NCI-H146 (cell line): ENCODE measurements around the gene SLC9A3.
A peak's percentile ranks its signal among the peaks of the same experiment; 100 is the strongest.

Experiments
- DNase-seq: peaks from one replicate; lab custom pipeline; 2025; lab: John Stamatoyannopoulos, UW

The SLC9A3 gene

GRCh38 chr5:428754-429452 lies 95.3 kb downstream of the SLC9A3 start:
- no peak for DNase-seq

DNA sequence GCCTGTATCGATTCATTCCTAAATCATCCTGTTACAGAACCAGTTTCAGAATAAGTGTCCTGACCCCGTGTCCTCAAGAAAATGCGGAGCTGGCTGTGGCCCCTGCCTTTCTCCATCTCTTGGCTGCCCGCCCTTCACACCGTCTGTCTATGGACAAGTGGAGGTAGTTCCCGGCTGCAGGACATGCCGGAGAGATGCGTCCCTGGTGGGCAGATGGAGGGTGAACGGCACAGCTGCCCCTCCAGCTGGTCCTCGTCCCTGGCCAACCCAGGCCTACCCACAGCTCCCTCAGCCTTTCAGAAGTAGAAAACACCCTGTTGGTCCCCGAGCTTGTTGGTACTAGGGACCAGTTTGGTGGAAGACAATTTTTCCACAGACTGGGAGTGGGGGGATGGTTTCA lies 96.0 kb downstream of the SLC9A3 start:
- DNase-seq = no peak

GRCh38 chr5:427415-428087 lies 96.7 kb downstream of the SLC9A3 start:
- DNase-seq = no peak

DNA sequence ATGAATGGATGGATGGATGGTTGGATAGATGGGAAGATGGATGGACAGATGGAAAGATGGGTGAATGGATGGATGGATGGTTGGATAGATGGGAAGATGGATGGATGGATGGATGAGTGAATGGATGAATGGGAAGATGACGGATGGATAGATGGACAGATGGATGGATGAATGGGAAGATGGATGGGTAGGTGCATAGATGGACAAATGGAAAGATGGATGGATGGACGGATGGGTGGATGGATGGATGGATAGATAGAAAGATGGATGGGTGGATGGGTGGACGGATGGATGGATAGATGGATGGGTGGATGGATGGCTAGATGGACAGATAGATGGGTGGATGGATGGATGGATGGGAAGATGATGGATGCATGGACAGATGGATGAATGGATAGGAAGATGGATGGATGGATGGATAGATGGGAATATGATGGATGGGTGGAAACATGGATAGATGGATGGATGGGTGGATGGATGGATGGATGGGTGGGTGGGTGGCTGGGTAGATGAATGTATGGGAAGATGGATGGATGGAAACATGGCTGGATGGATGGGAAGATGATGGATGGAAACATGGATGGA lies 97.8 kb downstream of the SLC9A3 start:
- no peak for DNase-seq

DNA sequence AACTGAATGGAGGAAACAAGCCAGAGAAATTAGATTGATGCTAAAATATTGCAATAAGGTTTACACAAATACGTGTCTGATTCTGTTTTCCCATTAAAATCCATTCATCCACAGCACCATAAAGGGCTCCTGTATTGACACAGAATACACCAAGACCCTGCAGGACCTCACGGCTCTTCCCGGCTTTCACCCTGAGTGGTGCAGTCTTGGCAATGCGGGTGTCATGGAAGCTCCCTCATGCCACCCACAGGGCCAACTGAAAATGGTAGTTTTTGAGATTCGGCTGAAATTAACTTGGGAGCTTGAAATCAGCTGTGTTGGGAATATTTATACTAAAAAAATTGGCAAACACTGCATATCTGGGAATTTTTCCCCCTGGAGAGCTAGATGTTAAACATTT lies 98.5 kb downstream of the SLC9A3 start:
- DNase-seq = peak; percentile 85

DNA sequence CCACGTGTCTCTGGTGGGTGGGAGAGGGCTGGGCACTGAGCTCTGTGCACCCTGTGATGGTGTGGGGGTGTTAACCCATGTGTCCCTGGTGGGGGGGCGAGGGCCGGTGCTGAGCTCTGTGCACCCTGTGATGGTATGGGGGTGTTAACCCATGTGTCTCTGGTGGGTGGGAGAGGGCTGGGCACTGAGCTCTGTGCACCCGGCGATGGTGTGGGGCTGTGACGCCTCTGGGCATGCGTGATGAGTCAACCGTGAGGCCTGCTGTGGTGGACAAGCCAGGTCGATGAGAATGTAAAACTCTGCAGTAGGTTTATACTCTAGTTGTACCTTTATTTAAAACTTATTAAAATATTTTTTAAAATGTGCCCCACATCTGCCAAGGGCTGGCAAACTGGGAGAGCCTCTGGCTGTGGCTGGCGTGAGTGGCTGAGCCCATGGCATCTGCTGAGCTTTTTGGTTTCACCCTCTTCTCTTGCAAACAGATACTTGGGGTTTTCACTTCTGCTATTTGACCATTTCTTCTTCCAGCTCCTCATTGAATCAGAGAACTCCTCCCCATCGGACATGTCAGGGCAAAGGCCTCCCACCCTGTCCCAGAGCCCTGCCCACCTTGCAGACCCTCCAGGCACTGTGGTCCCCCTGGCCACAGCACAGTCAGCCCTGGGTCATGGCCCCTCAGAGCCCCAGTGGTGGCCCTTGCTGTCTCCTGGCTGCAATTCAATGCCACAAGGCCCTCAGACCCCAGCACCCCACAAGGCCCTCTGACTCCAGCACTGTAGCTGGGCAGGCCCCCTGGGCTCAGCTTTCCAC lies 99.7 kb downstream of the SLC9A3 start:
- DNase-seq = no peak

DNA sequence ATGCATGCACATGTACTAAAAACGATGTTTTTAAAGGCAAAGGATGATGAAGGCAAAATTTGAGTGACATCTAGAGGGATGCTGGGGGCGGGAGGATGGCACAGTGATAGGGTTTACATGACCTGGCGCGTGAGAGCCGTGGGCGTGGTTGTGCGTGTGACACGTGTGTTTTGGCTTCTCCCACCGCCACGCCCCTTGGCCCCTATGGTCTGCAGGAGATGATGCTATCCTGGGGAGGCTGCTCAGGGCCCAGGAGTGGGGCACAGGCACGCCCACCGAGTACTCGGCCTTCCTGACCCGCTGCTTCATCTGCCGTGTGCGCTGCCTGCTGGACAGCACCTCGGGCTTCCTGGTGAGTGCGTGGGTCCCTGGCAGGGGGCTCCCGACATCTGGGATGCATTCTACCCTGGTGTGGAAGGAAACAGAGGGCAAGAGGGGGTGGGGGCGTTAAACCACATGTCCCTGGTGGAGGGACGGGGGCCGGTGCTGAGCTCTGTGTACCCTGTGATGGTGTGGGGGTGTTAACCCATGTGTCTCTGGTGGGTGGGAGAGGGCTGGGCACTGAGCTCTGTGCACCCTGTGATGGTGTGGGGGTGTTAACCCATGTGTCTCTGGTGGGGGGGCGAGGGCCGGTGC lies 100.5 kb downstream of the SLC9A3 start:
- DNase-seq = no peak

- no peak for DNase-seq
Observed at GRCh38 chr5:423233-423565, 101.0 kb downstream of the SLC9A3 start.

GRCh38 chr5:422323-423232 lies 101.7 kb downstream of the SLC9A3 start:
- DNase-seq = no peak

DNA sequence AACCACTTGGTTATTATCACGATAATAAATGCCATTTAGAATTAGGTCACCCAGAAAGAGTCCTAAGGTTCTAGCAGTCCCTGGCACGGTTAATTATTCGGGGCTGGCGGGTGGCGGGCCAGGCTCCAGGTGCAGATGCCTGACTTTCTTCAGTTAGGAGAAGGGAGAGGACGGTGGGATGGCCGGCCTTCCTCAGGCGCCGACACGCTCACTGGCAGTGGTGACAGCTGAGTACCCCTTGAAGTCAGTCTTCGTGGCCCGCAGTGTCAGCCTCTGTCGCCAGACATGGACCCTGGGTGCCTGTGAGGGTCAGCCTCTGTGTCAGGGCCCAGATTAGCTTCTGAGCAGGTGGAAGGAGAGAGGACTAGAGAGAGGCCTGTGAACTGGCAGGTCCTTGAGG lies 102.3 kb downstream of the SLC9A3 start:
- no peak for DNase-seq

GRCh38 chr5:421287-421880 lies 102.9 kb downstream of the SLC9A3 start:
- DNase-seq = no peak

DNA sequence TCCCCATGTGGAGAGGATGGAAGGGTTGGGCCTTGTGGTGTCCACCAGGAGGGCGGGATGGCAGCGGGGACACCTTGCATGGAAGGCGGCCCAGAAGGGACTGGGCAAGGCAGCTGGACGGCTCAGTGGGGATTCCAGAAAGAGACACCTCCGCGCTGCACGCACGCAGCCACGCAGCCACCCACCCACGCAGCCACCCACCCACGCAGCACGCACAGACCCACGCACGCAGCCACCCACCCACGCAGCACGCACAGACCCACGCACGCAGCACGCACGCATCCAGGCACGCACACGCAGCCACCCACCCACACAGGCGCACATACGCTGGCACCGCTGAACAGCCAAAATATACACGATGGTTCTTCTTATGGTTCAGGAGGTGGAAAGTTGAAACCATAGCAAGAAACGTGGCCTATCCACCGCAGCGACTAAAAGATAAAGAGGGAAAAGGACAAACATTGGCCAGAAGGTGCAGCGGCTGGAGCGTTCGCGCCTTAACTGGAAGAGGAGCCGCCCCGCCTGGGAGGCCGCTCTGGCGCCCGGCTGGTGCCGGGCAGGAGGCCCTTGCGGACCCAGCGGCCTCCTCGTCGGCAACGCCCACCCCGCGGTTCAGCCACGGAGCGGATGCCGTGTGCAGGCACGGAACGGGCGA lies 103.5 kb downstream of the SLC9A3 start:
- no peak for DNase-seq
